AG09319 (cell line): Measurements from ENCODE around the gene CCDC80.

Experiments
- DNase-seq: peaks from one replicate; pipeline ENCODE4 v3.0.0-alpha.2; 2010; ENCODE audit warnings: low read depth; ENCODE audit errors: extremely low read depth
- TF ChIP-seq, protein P1 (sequence below): IDR thresholded peaks from 2 replicates; pipeline ENCODE4 v1.5.1; 2011; ENCODE audit warnings: low read depth, mild to moderate bottlenecking, inconsistent platforms, low read length, moderate library complexity

CCDC80 gene

DNA sequence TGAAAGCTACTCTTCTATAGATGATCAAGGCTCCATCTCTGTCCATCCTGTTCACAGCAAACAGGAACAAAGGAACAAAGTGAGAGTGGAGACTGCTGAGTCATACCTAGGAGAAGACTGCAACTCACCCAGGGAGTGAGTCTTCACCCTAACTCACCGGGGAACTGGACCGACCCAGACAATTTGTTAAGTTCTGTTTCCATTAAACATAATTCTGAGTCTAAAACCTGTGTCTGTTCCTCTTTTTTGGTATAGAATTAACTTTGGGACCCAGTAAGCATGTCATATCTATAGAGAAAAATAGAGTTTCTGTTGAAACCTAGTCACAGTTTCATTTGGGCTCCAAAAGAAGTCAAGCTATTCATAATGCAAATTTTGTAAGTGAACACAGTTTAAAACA is 21.6 kb downstream of the CCDC80 start:
- DNase-seq = no peak
- TF ChIP-seq, protein P1, sequence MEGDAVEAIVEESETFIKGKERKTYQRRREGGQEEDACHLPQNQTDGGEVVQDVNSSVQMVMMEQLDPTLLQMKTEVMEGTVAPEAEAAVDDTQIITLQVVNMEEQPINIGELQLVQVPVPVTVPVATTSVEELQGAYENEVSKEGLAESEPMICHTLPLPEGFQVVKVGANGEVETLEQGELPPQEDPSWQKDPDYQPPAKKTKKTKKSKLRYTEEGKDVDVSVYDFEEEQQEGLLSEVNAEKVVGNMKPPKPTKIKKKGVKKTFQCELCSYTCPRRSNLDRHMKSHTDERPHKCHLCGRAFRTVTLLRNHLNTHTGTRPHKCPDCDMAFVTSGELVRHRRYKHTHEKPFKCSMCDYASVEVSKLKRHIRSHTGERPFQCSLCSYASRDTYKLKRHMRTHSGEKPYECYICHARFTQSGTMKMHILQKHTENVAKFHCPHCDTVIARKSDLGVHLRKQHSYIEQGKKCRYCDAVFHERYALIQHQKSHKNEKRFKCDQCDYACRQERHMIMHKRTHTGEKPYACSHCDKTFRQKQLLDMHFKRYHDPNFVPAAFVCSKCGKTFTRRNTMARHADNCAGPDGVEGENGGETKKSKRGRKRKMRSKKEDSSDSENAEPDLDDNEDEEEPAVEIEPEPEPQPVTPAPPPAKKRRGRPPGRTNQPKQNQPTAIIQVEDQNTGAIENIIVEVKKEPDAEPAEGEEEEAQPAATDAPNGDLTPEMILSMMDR = no peak

DNA sequence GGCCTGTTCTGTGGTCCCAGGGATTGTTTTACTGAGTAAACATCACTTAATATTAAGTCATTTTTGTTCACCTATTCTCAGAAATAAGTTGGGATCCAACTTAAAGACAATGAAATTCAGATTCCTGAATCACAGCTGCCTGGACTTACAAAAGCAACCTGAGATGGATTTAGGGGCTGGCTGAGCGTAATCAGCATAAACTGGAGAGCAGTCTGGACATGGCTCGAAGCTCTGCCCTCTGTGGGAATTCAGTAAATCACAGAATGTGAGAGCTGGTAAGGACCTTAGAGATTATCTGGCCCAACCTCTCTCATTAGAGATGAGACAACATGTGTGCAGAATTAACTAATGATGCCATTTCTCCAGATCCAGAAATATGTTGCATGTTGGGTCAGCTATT is 23.7 kb downstream of the CCDC80 start:
- TF ChIP-seq, protein P1 = no peak

DNA sequence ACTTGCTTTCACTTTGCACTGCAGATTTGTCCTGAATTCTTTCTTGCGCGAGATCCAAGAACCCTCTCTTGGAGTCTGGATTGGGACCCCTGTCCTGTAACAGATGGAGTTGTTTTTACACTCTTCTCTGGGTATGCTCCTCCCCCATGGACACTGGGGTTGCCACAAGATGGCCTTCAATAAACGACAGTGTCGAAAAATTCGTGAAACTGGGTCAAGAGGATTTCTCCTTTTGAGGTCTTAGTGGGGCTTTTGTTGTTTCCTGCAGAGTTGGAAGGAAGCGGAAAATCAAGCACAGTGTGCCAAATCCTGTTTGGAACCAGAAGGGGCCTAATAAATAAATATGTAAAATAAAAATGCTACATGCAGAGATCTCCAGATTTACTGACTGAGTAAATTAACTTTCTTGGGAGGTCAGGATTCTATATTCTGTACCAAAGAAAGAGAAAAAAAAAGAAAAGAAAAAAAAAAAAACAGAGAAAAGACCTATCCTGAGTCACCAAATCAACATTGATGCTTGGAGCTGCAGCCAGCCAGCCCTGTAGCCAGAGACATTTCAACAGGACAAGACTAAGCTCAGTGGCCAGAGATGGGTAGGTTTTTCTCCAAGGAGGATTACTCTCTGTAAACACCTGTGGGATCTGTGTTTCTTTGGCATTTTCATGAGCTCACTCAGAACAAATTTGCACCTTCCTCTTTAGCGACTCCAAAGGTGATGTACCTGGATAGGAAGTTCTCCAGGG is 24.8 kb downstream of the CCDC80 start:
- TF ChIP-seq, protein P1 = no peak
- DNase-seq = no peak

More for the DNA sequence above, 23.7 kb downstream of the CCDC80 start:
- no peak for DNase-seq

DNA sequence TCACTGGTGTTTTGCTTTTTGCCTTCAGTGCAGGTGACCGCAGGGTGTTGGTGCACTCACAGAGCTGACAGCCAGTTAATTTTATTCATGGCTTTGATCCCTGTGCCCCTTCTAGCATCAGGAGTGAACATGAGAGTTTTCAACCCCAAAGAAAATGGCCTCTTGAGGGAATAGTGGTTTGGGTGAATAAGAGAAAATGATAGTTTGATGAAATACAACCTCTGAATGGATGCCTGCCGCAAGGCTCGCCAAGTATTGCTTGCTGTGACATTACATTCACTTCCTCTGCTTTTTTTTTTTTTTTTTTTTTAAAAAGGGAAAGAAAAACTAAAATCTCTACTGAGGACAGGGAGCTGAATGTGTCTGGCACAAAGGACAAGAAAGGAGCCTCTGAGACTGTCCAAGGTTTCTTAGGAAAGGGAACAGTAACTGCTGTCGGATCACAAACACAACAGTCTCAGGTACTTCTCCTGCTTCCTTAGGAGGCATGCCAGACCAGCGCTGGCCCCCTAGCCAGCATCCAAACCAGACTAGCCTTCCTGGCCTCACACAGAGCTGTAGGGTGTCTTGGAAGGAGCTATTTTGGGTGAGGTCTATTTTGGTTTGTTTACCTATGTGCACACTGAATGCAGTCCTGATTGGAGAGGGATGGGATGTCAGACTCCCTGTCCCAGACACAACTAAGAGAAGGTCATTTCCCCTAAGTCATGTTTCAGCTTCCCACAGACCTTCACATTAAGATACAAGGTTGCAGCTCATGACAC is 29.0 kb downstream of the CCDC80 start:
- no peak for DNase-seq
- TF ChIP-seq, protein P1 = no peak

DNA sequence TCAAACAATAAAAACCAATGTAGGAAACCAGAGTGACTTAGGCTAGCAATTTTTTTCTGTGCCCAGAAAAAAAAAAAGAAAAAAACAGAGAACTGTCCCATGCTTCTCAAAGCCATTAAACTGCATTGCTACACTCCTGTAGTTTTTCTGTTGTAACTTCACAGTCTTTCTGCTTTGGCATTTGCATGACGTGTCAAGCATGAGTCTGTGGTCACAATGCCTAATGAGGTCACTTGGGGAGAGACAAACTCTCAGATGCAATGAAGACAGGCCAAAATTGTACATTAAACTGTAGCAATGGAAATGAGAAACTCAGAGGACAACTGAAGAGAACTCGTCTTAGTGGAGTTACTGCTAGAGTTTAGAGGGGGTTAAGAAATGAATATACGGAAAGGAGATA is 30.8 kb downstream of the CCDC80 start:
- TF ChIP-seq, protein P1 = no peak
- DNase-seq = no peak

DNA sequence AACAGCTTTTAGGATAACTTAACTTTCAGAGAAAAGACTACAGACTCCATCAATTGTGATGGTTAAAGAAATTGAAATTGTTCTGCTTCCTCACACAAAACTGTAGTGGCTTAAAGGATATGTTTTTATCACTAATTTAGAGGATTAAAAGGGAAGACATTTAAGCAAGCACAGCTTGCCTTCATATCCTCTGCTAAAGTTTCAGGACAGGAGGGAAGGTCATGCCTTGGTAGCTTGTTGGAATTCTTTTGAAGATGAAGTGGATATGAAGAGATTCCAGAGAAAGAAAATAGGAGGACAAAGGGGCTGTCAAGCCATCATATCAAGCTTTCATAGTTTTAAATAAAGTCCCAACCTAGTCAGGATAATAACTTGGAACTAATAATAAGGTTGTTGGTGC is 33.1 kb downstream of the CCDC80 start:
- TF ChIP-seq, protein P1 = no peak

DNA sequence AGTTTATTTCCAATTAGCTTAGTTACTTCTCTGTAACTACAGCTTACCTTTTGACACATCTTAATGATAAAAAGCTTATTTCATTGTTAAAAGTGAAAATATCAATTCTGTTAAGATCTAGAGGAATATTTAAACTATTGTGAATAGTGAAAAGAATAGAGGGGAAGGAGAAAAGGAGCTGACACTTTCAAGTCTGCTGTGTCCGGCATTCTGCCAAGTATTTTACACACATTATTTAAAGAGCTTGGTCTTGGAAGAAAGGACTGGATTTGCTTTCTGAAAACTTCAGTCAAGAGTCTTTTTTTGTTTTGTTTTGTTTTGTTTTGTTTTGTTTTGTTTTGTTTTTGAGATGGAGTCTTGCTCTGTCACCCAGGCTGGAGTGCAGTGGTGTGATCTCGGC is 34.8 kb downstream of the CCDC80 start:
- TF ChIP-seq, protein P1 = no peak
- DNase-seq = no peak

More for the DNA sequence above, 33.1 kb downstream of the CCDC80 start:
- no peak for DNase-seq
